Measurements from ENCODE around the gene TMEM200A.

- no peak for TF ChIP-seq EZH2phosphoT487 (IDR thresholded peaks at IDR 0.05)
- no peak for TF ChIP-seq CTCF (IDR thresholded peaks at IDR 0.05)
Measured at GRCh38 chr6:130424710-130425109, 58.9 kb downstream of the TMEM200A start.
